K562 (cell line): ENCODE measurements around the gene FAM110D. TPM values are rescaled to one million over a fixed set of nuclear protein-coding genes. Genes with fewer than 3 reads are reported as not detected.

Experiments used
- AFF1 ChIP-seq, 2 experiments: fragments of 450-650 bp; IDR thresholded peaks; 2 replicates each; pipeline ENCODE4 v1.6.1; 2018; ENCODE audit warnings: mild to moderate bottlenecking in 2 of 2, low read depth in 1 of 2; ENCODE audit not compliant: partially characterized antibody in 2 of 2
- ATF3 ChIP-seq, 2 experiments: fragments of 450-650 bp in 1 of 2; sonication (generic) in 1 of 2; formaldehyde crosslinking in 1 of 2; IDR thresholded peaks in 1 of 2; conservative IDR thresholded peaks in 1 of 2; 2 replicates each; pipeline versions ENCODE4 v1.6.1 to v1.8.1; 2016 to 2023; ENCODE audit warnings: mild to moderate bottlenecking in 2 of 2, moderate library complexity in 2 of 2, inconsistent platforms in 1 of 2, missing genetic modification reagents in 1 of 2
- CBX5 ChIP-seq: IDR thresholded peaks from 2 replicates; pipeline ENCODE4 v1.6.1; 2014; ENCODE audit warnings: low read depth, borderline replicate concordance
- CREB1 ChIP-seq, 2 experiments: sonication (generic) in 1 of 2; formaldehyde crosslinking in 1 of 2; IDR thresholded peaks; 2 replicates each; pipeline versions ENCODE4 v1.6.1 to v1.8.0; 2012 to 2022; ENCODE audit warnings: inconsistent platforms in 1 of 2, mild to moderate bottlenecking in 1 of 2, missing genetic modification reagents in 1 of 2, moderate library complexity in 1 of 2
- ESRRB ChIP-seq: fragments of 250-450 bp; sonication (Bioruptor Pico); IDR thresholded peaks from 2 replicates; pipeline ENCODE4 v1.5.0; 2020; ENCODE audit warnings: mild to moderate bottlenecking, moderate library complexity, borderline replicate concordance
- EZH2 ChIP-seq: IDR thresholded peaks from 2 replicates; pipeline ENCODE4 v1.6.1; 2012; ENCODE audit warnings: low read depth, mild to moderate bottlenecking, inconsistent platforms, low read length, borderline replicate concordance
- HDAC3 ChIP-seq: fragments of 450-650 bp; IDR thresholded peaks from 2 replicates; pipeline ENCODE4 v1.6.1; 2018; ENCODE audit warnings: borderline replicate concordance, mild to moderate bottlenecking, moderate library complexity; ENCODE audit not compliant: partially characterized antibody
- HNRNPUL1 ChIP-seq: fragments of 200-400 bp; formaldehyde crosslinking; IDR thresholded peaks from 2 replicates; pipeline ENCODE4 v1.6.1; 2017; ENCODE audit warnings: low read length
- MYNN ChIP-seq, 2 experiments: sonication (generic); formaldehyde crosslinking in 1 of 2; IDR thresholded peaks; 2 replicates each; pipeline versions ENCODE4 v1.5.0 to v1.6.1; 2016 to 2020; ENCODE audit warnings: antibody characterized with exemption in 1 of 2, missing genetic modification reagents in 1 of 2
- RCOR1 ChIP-seq, 2 experiments: IDR thresholded peaks; 2 replicates each; pipeline ENCODE4 v1.6.1; 2012; ENCODE audit warnings: low read depth in 2 of 2, low read length in 2 of 2, borderline replicate concordance in 1 of 2, improper control_type of control experiment in 1 of 2
- TCF3 ChIP-seq: sonication (generic); formaldehyde crosslinking; IDR thresholded peaks from 2 replicates; pipeline ENCODE4 v1.4.0; 2020; ENCODE audit warnings: mild to moderate bottlenecking, missing genetic modification reagents
- TRIM28 ChIP-seq: fragments of 450-650 bp; IDR thresholded peaks from 2 replicates; pipeline ENCODE4 v1.6.1; 2017
- ZBTB9 ChIP-seq: fragments of 450-650 bp; formaldehyde crosslinking; IDR thresholded peaks from 2 replicates; pipeline ENCODE4 v1.4.0; 2020; ENCODE audit warnings: mild to moderate bottlenecking, moderate library complexity
- ZNF384 ChIP-seq: IDR thresholded peaks from 2 replicates; pipeline ENCODE4 v1.6.1; 2012; ENCODE audit warnings: low read depth, low read length, improper control_type of control experiment
- polyA plus RNA-seq, 8 experiments: library from polyadenylated mRNA; depleted of rRNA in 4 of 8; stranded (reverse) in 5 of 8; unstranded in 3 of 8; fragments of >200 nt; fragmentation: Nextera tagmentation in 2 of 8; fragmentation: Illumina TruSeq in 1 of 8; extraction: Ambion mirVana in 2 of 8; extraction: Trizol in 1 of 8; gene quantifications; 2 replicates each; pipeline versions ENCODE4 v1.2.1 to v1.2.3, GENCODE V29; 2011 to 2014; ENCODE audit warnings: inconsistent platforms in 1 of 8, missing spikeins in 1 of 8
- total RNA-seq, 7 experiments: library from RNA; depleted of rRNA in 6 of 7; stranded (reverse); fragments of >200 nt in 6 of 7; fragmentation: Illumina TruSeq in 2 of 7; extraction: Trizol in 2 of 7; gene quantifications; 2 replicates each; pipeline versions ENCODE4 v1.2.1 to v1.2.3, GENCODE V29; 2011 to 2021; ENCODE audit warnings: low replicate concordance in 1 of 7

The FAM110D gene
- total and polyA plus RNA-seq, 9 of the 15 experiments (the other 6 are each of a cell fraction or from before 2014, with no cell fraction given), result 0.04 to 1.1 (median 0.33) TPM

- TF ChIP-seq AFF1 (IDR thresholded peaks at IDR 0.05; ENCODE audit: low read depth in 1 of 2, partially characterized antibody in 2 of 2) (peak in 1 of 2 experiments; percentile 72), HNRNPUL1 (no peak), RCOR1 (IDR thresholded peaks at IDR 0.05; ENCODE audit: borderline replicate concordance in 1 of 2, low read depth in 2 of 2, low read length in 2 of 2) (peak in 1 of 2 experiments; percentile 86; a peak in 2 of 4 replicates), CBX5 (no peak), EZH2 (no peak), ZNF384 (peak; percentile 50), CREB1 (IDR thresholded peaks at IDR 0.05) (no peak), CREB1 (CRISPR knock-in tag; IDR thresholded peaks at IDR 0.05) (no peak; the same call in 1 of the 2 replicates), HDAC3 (peak; percentile 53), ATF3 (IDR thresholded peaks at IDR 0.05) (peak; percentile 93), ATF3 (CRISPR knock-in tag; conservative IDR thresholded peaks at IDR 0.05) (peak; percentile 76), TRIM28 (0 out of 2 replicates have a peak, but pooled peaks have one; percentile 10), TCF3 (CRISPR knock-in tag) (no peak; the same call in 1 of the 2 replicates), ESRRB (CRISPR knock-in tag) (no peak), MYNN (IDR thresholded peaks at IDR 0.05) (0 out of 2 replicates have a peak, but pooled peaks have one; percentile 30), MYNN (CRISPR knock-in tag; IDR thresholded peaks at IDR 0.05) (no peak), ZBTB9 (peak; percentile 68)
Observed at GRCh38 chr1:26122988-26123973, 35.6 kb upstream of the FAM110D start (continued).
